Mucosa of descending colon (tissue), 3 donors: ENCODE data around the gene NDUFS8. TPM values are rescaled to one million over a fixed set of nuclear protein-coding genes. Genes with fewer than 3 reads are reported as not detected.
"Not testable (repeated sequence)": the region's sequence is repeated elsewhere in the genome, so short reads cannot be mapped to it uniquely, and the experiment has no call there.

ENCODE experiments used
- ATAC-seq: fragments of 200-7000 bp; cut with Tn5 transposase; one replicate; pipeline ENCODE4 v1.9.1; 2020; ENCODE audit warnings: mild to moderate bottlenecking, moderate library complexity
- DNase-seq, 3 donors: peaks; one replicate each; pipeline ENCODE4 v3.0.0-alpha.2; 2020
- H3K36me3 ChIP-seq: fragments of 200-600 bp; one replicate; pipeline ENCODE4 v1.8.0; 2021; ENCODE audit warnings: low read depth, mild to moderate bottlenecking
- H3K4me1 ChIP-seq: fragments of 200-600 bp; one replicate; pipeline ENCODE4 v1.8.0; 2021; ENCODE audit warnings: low read depth, mild to moderate bottlenecking
- H3K4me3 ChIP-seq: fragments of 200-600 bp; one replicate; pipeline ENCODE4 v1.8.0; 2021; ENCODE audit warnings: mild to moderate bottlenecking
- H3K9me3 ChIP-seq: fragments of 200-600 bp; one replicate; pipeline ENCODE4 v1.8.0; 2021; ENCODE audit warnings: mild to moderate bottlenecking
- intact Hi-C, 2 donors: fragments of 100-400 bp; cut with DNase I in 1 of 2; cut with micrococcal nuclease in 1 of 2; formaldehyde crosslinking; loops; one replicate each; pipeline versions ENCODE4 v1.11.0 to v1.11.1; 2022; cut with DNase I, micrococcal nuclease
- long read RNA-seq, 2 donors: library from polyadenylated mRNA; unstranded; transcript quantifications; one replicate each; pipeline ENCODE4 v2.0.0, GENCODE V29; 2019 to 2021
- total RNA-seq, 3 donors: library from RNA; stranded (reverse); fragmentation: NEBNext Ultra II Directional in 2 of 3; extraction: Animal tissue kit (Norgen Biotek cat#: 25700) in 2 of 3; gene quantifications; one replicate each; pipeline versions ENCODE4 v1.2.1 to v1.2.4, GENCODE V29; 2021 to 2023
- TF ChIP-seq, protein P1 (sequence below): fragments of 200-600 bp; IDR thresholded peaks from one replicate; pipeline ENCODE4 v1.8.0; 2022; ENCODE audit warnings: antibody characterized with exemption, mild to moderate bottlenecking
- donor health status: DM: no; HTN: no; CAD: no; lungs with moderate emphysema.
- donor health status: DM: no; HTN: no; CAD: no.
- donor health status: DM: no; HTN: yes; CAD: no.

Gene NDUFS8
- 100 to 1,000 TPM; 148 to 165 (median 162) TPM for total RNA-seq
- long read RNA-seq, donor 1, transcript NDUFS8-201 (7 exons, 791 nt): major isoform, 110 of 153 reads
- long read RNA-seq, donor 1, partial matches to known transcripts: 15 of 153 reads
- long read RNA-seq, donor 1, other reads (novel, unspliced or antisense): 18 of 153 reads
- long read RNA-seq, donor 2, transcript NDUFS8-201 (7 exons, 791 nt): major isoform, 126 of 149 reads
- long read RNA-seq, donor 2, partial matches to known transcripts: 11 of 149 reads
- long read RNA-seq, donor 2, other reads (novel, unspliced or antisense): 10 of 149 reads

- Histone ChIP-seq H3K36me3 (no peaks in the 10 kb centered on the region), H3K4me3 (peak within 1 kb of the TSS; percentile 44), H3K9me3 (no peaks in the 10 kb centered on the region), H3K4me1 (peaks cover 17% of the 10 kb centered on the region)
- DNase-seq: peak; percentile 97 to 100 (median 97)
- peak; percentile 95 for ATAC-seq
- intact Hi-C loops: no loop called here
- TF ChIP-seq, protein P1, sequence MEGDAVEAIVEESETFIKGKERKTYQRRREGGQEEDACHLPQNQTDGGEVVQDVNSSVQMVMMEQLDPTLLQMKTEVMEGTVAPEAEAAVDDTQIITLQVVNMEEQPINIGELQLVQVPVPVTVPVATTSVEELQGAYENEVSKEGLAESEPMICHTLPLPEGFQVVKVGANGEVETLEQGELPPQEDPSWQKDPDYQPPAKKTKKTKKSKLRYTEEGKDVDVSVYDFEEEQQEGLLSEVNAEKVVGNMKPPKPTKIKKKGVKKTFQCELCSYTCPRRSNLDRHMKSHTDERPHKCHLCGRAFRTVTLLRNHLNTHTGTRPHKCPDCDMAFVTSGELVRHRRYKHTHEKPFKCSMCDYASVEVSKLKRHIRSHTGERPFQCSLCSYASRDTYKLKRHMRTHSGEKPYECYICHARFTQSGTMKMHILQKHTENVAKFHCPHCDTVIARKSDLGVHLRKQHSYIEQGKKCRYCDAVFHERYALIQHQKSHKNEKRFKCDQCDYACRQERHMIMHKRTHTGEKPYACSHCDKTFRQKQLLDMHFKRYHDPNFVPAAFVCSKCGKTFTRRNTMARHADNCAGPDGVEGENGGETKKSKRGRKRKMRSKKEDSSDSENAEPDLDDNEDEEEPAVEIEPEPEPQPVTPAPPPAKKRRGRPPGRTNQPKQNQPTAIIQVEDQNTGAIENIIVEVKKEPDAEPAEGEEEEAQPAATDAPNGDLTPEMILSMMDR: no peak
These were observed at the start of gene NDUFS8 for GRCh38 chr11:68030318-68031143. NDUFS8 (plus strand) TSS chr11:68030681; CDS start chr11:68032152, 1,471 bp downstream.

GRCh38 chr11:67981226-67981625, 49.3 kb upstream of the NDUFS8 start:
- H3K9me3 ChIP-seq, H3K4me1 ChIP-seq, intact Hi-C loops, DNase-seq, H3K36me3 ChIP-seq, H3K4me3 ChIP-seq, ATAC-seq: not testable (repeated sequence)

GRCh38 chr11:67982255-67982857, 48.1 kb upstream of the NDUFS8 start:
- H3K4me1 ChIP-seq, H3K4me3 ChIP-seq, DNase-seq, ATAC-seq, intact Hi-C loops, H3K36me3 ChIP-seq, H3K9me3 ChIP-seq: not testable (repeated sequence)

DNA sequence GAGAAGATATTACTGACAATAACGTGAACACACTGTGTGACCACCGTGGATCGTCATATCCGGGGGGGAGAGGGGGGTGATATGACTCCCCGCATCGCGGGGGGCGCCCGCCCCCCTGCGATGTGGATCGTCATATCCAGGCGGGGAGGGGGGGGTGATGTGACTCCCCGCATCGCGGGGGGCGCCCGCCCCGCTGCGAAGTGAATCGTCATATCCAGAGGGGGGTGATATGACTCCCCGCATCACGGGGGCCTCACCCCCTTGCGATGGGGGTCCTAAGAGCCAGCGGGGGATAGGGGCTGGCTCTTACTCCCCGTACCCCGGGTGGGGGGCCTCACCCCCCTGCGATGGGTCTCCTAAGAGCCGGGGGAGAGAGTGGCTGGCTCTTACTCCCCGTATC, 46.5 kb upstream of the NDUFS8 start:
- H3K4me3 ChIP-seq: no peak overlapping the region
- peaks cover 2% of the 10 kb centered on the region for H3K4me1 ChIP-seq
- H3K9me3 ChIP-seq: no peaks in the 10 kb centered on the region
- TF ChIP-seq, protein P1: no peak
- ATAC-seq (no peak), DNase-seq (no peak)
- intact Hi-C loops: no loop called here
- H3K36me3 ChIP-seq: no peaks in the 10 kb centered on the region

DNA sequence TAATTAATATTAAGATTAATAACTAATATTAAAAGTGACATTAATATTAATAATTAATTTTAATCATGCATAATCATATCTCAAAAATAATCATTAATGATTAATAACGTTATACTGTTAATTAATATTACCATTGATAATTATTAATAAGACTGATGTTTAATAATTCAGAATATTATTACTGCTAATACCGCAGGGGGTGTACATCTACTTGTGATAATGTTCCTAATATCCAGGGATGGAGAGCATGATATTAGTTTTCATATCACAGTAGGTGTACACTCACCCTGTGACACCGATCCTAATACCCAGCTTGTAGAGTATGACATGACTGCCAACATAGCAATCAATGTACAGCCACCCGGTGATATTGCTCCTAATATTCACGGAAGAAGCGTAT, 45.2 kb upstream of the NDUFS8 start:
- intact Hi-C loops: not testable (repeated sequence)

DNA sequence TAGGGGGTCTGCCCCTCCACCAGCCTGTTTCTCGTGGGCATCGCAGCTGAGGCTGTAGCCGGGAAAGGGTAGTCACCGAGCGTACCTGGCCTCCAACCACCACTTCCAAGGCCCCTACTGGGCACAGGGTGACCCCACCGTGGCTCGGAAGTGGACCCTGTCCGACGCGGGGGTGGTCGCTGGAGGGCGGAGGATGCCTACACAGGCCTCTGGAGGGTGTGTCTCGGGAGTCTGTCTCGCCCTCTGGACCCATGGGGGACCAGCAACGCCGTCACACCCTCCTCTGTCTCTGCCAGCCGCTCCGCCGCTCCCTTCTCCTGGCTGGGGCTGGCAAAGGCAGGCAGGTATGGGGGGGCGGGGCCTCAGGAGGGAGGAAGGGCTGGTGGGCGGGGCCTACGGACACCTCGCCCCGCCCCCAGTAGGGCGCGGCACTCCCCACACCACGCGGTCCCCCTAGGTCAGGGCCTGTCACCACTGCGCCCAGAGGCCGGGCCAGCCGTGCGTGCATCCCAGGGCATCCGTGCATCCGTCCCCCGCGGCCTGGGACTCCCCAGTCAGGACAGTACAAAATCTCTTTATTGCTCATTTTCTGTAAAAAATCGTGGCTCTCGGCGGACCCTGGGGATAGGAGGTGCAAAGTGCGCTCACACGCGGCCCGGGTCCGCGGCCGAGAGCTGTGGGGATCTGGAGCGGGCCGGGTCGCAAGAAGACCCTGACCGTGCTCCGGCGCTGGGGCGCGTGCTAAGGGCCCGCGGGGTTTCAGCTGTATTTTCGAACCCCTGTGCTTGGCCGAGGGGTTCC, 39.7 kb upstream of the NDUFS8 start:
- H3K9me3 ChIP-seq, H3K4me3 ChIP-seq, intact Hi-C loops, H3K36me3 ChIP-seq, H3K4me1 ChIP-seq: not testable (repeated sequence)
- DNase-seq (peak in 2 of 3 donors; percentile 58 to 67), ATAC-seq (peak; percentile 56)

More for the DNA sequence above, 45.2 kb upstream of the NDUFS8 start:
- H3K4me1 ChIP-seq, H3K36me3 ChIP-seq, ATAC-seq, H3K9me3 ChIP-seq, H3K4me3 ChIP-seq, DNase-seq: not testable (repeated sequence)

DNA sequence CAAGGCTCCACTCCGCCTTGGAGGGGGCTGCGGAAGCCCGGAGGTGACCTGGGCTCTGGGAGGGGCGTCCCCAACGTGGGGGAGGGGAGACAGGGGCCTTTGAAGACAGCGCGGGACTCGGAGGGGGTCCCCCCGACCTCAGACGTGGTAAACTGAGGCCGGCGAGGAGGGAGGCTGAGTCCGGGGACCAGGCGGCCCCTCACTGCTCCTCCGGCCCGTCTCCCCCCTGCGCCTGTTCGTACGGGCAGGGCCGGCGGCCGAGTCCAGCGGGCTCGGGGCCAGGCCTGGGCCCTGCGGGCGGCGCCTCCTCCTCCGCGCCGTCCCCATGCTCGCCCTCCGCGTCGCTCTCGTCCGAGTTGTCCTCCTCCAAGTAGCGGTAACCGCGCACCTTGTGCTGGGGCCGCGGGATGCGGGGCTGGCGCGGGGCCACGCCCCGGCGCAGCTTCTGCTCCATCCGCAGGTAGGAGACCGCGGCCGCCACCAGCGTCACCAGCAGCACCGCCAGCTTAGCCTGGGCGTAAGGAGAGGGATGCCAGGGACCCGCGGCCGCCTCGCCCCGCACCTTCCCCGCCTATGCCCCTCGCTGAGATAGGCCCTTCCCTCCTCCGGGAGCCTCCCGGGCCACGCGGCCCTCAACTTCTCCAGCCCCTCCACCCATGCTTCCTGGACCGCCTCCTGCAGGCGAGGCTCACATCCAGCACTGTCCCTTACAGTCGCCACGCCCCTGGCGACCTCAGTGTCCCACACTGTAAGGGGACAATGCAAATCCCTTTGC, 38.9 kb upstream of the NDUFS8 start:
- not testable (repeated sequence) for DNase-seq

More for the DNA sequence above, 38.9 kb upstream of the NDUFS8 start:
- intact Hi-C loops, ATAC-seq, H3K36me3 ChIP-seq, H3K4me1 ChIP-seq, H3K9me3 ChIP-seq, H3K4me3 ChIP-seq: not testable (repeated sequence)
